Neural cell (in vitro differentiated cells): ENCODE measurements around the gene CAMSAP3. TPM values are rescaled to one million over a fixed set of nuclear protein-coding genes. Genes with fewer than 3 reads are reported as not detected.

ENCODE experiments used
- H2AFZ ChIP-seq: fragments of 200-600, 300-800 bp; sonication (generic), shearing (Covaris generic); 2 replicates; pipeline ENCODE4 v1.6.0; 2014; ENCODE audit warnings: low read depth, mild to moderate bottlenecking, antibody characterized with exemption, low read length, moderate library complexity
- H3F3A ChIP-seq: fragments of 200-600 bp; shearing (Covaris generic); 2 replicates; pipeline ENCODE4 v1.6.1; 2016; ENCODE audit warnings: mild to moderate bottlenecking, moderate library complexity, mixed read lengths, antibody characterized with exemption, low read length; ENCODE audit not compliant: insufficient read depth, poor library complexity, severe bottlenecking
- H3K27ac ChIP-seq: fragments of 200-600, 300-800 bp; sonication (generic), shearing (Covaris generic); 2 replicates; pipeline ENCODE4 v1.5.1; 2014; ENCODE audit warnings: mild to moderate bottlenecking, low read length, moderate library complexity
- H3K27me3 ChIP-seq: fragments of 300-800, 200-600 bp; sonication (generic), shearing (Covaris generic); 2 replicates; pipeline ENCODE4 v1.6.0; 2014; ENCODE audit warnings: mild to moderate bottlenecking, low read depth, low read length, moderate library complexity; ENCODE audit not compliant: insufficient read depth
- H3K36me3 ChIP-seq: fragments of 300-800, 200-600 bp; sonication (generic), shearing (Covaris generic); 2 replicates; pipeline ENCODE4 v1.5.1; 2014; ENCODE audit warnings: mild to moderate bottlenecking, antibody characterized with exemption, low read length, moderate library complexity; ENCODE audit not compliant: insufficient read depth
- H3K4me2 ChIP-seq: fragments of 300-800, 200-600 bp; sonication (generic), shearing (Covaris generic); 2 replicates; pipeline ENCODE4 v1.6.0; 2014; ENCODE audit warnings: mild to moderate bottlenecking, low read length
- H3K4me3 ChIP-seq: fragments of 300-800, 200-600 bp; sonication (generic), shearing (Covaris generic); 2 replicates; pipeline ENCODE4 v1.5.1; 2014; ENCODE audit warnings: mild to moderate bottlenecking, low read length, moderate library complexity
- H3K79me2 ChIP-seq: fragments of 200-600 bp; shearing (Covaris generic); replicated peaks from 2 replicates; pipeline ENCODE4 v1.6.0; 2014; ENCODE audit warnings: mild to moderate bottlenecking, low read length, moderate library complexity; ENCODE audit not compliant: insufficient read depth
- H3K9ac ChIP-seq: fragments of 300-800, 200-600 bp; sonication (generic), shearing (Covaris generic); 2 replicates; pipeline ENCODE4 v1.6.1; 2016; ENCODE audit warnings: mild to moderate bottlenecking, low read length, mixed read lengths
- H3K9me2 ChIP-seq: fragments of 200-600 bp; shearing (Covaris generic); 2 replicates; pipeline ENCODE4 v1.6.1; 2016; ENCODE audit warnings: mild to moderate bottlenecking, low read length, mixed read lengths; ENCODE audit not compliant: insufficient read depth
- H3K9me3 ChIP-seq: fragments of 200-600, 300-800 bp; sonication (generic), shearing (Covaris generic); 2 replicates; pipeline ENCODE4 v1.6.1; 2016; ENCODE audit warnings: mild to moderate bottlenecking, mixed run types, low read length, moderate library complexity, mixed read lengths
- H4K20me1 ChIP-seq: fragments of 200-600 bp; shearing (Covaris generic); 2 replicates; pipeline ENCODE4 v1.6.1; 2016; ENCODE audit warnings: mild to moderate bottlenecking, mixed run types; ENCODE audit not compliant: insufficient read depth
- EP300 ChIP-seq: fragments of 450-650 bp; conservative IDR thresholded peaks from 2 replicates; pipeline ENCODE4 v1.6.1; 2014; ENCODE audit warnings: antibody characterized with exemption, mild to moderate bottlenecking, moderate library complexity; ENCODE audit not compliant: poor library complexity, severe bottlenecking
- EZH2 ChIP-seq: fragments of 200-600, 300-800 bp; shearing (Covaris generic), sonication (generic); IDR thresholded peaks from 2 replicates; pipeline ENCODE4 v1.6.1; 2014; ENCODE audit warnings: antibody characterized with exemption, low read length, borderline replicate concordance, mild to moderate bottlenecking; ENCODE audit not compliant: insufficient read depth, poor library complexity, severe bottlenecking
- MXI1 ChIP-seq: fragments of 450-650 bp; conservative IDR thresholded peaks from 2 replicates; pipeline ENCODE4 v1.6.1; 2014; ENCODE audit warnings: antibody characterized with exemption, mild to moderate bottlenecking; ENCODE audit not compliant: poor library complexity, severe bottlenecking
- POLR2AphosphoS5 ChIP-seq: IDR thresholded peaks from 2 replicates; pipeline ENCODE4 v1.6.1; 2012
- RAD21 ChIP-seq: fragments of 450-650 bp; conservative IDR thresholded peaks from 2 replicates; pipeline ENCODE4 v1.6.1; 2014; ENCODE audit warnings: antibody characterized with exemption, mild to moderate bottlenecking, moderate library complexity
- SMC3 ChIP-seq: fragments of 450-650 bp; conservative IDR thresholded peaks from 2 replicates; pipeline ENCODE4 v1.6.1; 2014; ENCODE audit warnings: antibody characterized with exemption, mild to moderate bottlenecking, moderate library complexity; ENCODE audit not compliant: poor library complexity
- TAF1 ChIP-seq: IDR thresholded peaks from 2 replicates; pipeline ENCODE4 v1.6.1; 2012; ENCODE audit warnings: low read depth
- polyA plus RNA-seq: library from polyadenylated mRNA; depleted of rRNA; stranded (reverse); fragments of >200 nt; gene quantifications from 2 replicates; pipeline ENCODE4 v1.2.3, GENCODE V29; 2014
- TF ChIP-seq, protein P1 (sequence below): IDR thresholded peaks from 2 replicates; pipeline ENCODE4 v1.6.1; 2012; ENCODE audit warnings: borderline replicate concordance
- TF ChIP-seq, protein P2 (sequence below): fragments of 450-650 bp; IDR thresholded peaks from 2 replicates; pipeline ENCODE4 v1.5.1; 2014; ENCODE audit warnings: antibody characterized with exemption, mild to moderate bottlenecking, moderate library complexity; ENCODE audit not compliant: poor library complexity, severe bottlenecking

Gene CAMSAP3
- polyA plus RNA-seq, 1 donor from 2014 or later = 17.0 TPM

- Histone ChIP-seq H3K4me3 (no peak overlapping the region), H4K20me1 (no peaks in the 10 kb centered on the region), H3K27ac (no peak overlapping the region), H2AFZ (no peak overlapping the region), H3K4me2 (no peak overlapping the region), H3K79me2 (no peaks in the 10 kb centered on the region), H3K27me3 (no peaks in the 10 kb centered on the region), H3K9me2 (no peaks in the 10 kb centered on the region), H3K36me3 (no peaks in the 10 kb centered on the region), H3K9me3 (no peaks in the 10 kb centered on the region), H3F3A (no peaks in the 10 kb centered on the region), H3K9ac (no peak overlapping the region)
- TF ChIP-seq, protein P1, sequence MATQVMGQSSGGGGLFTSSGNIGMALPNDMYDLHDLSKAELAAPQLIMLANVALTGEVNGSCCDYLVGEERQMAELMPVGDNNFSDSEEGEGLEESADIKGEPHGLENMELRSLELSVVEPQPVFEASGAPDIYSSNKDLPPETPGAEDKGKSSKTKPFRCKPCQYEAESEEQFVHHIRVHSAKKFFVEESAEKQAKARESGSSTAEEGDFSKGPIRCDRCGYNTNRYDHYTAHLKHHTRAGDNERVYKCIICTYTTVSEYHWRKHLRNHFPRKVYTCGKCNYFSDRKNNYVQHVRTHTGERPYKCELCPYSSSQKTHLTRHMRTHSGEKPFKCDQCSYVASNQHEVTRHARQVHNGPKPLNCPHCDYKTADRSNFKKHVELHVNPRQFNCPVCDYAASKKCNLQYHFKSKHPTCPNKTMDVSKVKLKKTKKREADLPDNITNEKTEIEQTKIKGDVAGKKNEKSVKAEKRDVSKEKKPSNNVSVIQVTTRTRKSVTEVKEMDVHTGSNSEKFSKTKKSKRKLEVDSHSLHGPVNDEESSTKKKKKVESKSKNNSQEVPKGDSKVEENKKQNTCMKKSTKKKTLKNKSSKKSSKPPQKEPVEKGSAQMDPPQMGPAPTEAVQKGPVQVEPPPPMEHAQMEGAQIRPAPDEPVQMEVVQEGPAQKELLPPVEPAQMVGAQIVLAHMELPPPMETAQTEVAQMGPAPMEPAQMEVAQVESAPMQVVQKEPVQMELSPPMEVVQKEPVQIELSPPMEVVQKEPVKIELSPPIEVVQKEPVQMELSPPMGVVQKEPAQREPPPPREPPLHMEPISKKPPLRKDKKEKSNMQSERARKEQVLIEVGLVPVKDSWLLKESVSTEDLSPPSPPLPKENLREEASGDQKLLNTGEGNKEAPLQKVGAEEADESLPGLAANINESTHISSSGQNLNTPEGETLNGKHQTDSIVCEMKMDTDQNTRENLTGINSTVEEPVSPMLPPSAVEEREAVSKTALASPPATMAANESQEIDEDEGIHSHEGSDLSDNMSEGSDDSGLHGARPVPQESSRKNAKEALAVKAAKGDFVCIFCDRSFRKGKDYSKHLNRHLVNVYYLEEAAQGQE = no peak
- no peak for TF ChIP-seq POLR2AphosphoS5
- TF ChIP-seq RAD21 = no peak
- no peak for TF ChIP-seq TAF1
- TF ChIP-seq MXI1 = no peak
- no peak for TF ChIP-seq SMC3
- no peak for TF ChIP-seq EP300
- TF ChIP-seq, protein P2, sequence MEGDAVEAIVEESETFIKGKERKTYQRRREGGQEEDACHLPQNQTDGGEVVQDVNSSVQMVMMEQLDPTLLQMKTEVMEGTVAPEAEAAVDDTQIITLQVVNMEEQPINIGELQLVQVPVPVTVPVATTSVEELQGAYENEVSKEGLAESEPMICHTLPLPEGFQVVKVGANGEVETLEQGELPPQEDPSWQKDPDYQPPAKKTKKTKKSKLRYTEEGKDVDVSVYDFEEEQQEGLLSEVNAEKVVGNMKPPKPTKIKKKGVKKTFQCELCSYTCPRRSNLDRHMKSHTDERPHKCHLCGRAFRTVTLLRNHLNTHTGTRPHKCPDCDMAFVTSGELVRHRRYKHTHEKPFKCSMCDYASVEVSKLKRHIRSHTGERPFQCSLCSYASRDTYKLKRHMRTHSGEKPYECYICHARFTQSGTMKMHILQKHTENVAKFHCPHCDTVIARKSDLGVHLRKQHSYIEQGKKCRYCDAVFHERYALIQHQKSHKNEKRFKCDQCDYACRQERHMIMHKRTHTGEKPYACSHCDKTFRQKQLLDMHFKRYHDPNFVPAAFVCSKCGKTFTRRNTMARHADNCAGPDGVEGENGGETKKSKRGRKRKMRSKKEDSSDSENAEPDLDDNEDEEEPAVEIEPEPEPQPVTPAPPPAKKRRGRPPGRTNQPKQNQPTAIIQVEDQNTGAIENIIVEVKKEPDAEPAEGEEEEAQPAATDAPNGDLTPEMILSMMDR = no peak
- TF ChIP-seq EZH2 = no peak
Measured at GRCh38 chr19:7662657-7663056, 67.0 kb downstream of the CAMSAP3 start.

GRCh38 chr19:7663706-7664105, 68.0 kb downstream of the CAMSAP3 start:
- Histone ChIP-seq H3K9ac (no peak overlapping the region), H3K27me3 (no peaks in the 10 kb centered on the region), H3K9me2 (no peaks in the 10 kb centered on the region), H3K79me2 (no peaks in the 10 kb centered on the region), H2AFZ (no peak overlapping the region), H3K9me3 (no peaks in the 10 kb centered on the region), H3F3A (no peaks in the 10 kb centered on the region), H3K27ac (no peak overlapping the region), H3K36me3 (no peaks in the 10 kb centered on the region), H4K20me1 (no peaks in the 10 kb centered on the region), H3K4me2 (no peak overlapping the region), H3K4me3 (no peak overlapping the region)
- TF ChIP-seq POLR2AphosphoS5 (no peak), SMC3 (no peak), MXI1 (no peak), EZH2 (no peak), RAD21 (no peak), EP300 (no peak), TAF1 (no peak)
- TF ChIP-seq, protein P1 = no peak
